Panc1 (cell line): Measurements from ENCODE around the gene GRB7. TPM values are rescaled to one million over a fixed set of nuclear protein-coding genes. Genes with fewer than 3 reads are reported as not detected.

Experiments
- ATAC-seq: fragments of 200-7000 bp; cut with Tn5 transposase; 2 replicates; pipeline ENCODE4 v1.9.1; 2020; ENCODE audit warnings: mild to moderate bottlenecking, moderate library complexity
- BruUV-seq: library from RNA; stranded (reverse); fragments of 400-500 nt; replicated peaks from 2 replicates; lab custom pipeline; 2021; lab: Mats Ljungman, UMichigan
- CTCF ChIA-PET: fragments of 300-600 bp; sonication (Branson Sonifier 250); formaldehyde crosslinking; loops from one replicate; lab custom pipeline; 2022; ENCODE audit warnings: antibody characterized with exemption; lab: Charles Lee
- POLR2A ChIA-PET: fragments of 300-600 bp; sonication (Branson Sonifier 250); formaldehyde crosslinking; loops from one replicate; lab custom pipeline; 2022; ENCODE audit warnings: antibody characterized with exemption; lab: Charles Lee
- DNase-seq: peaks from one replicate; pipeline ENCODE4 v3.0.0-alpha.2; 2010; ENCODE audit warnings: low read depth, low spot score
- H3K27ac ChIP-seq: 2 replicates; pipeline ENCODE4 v1.5.1; 2011; ENCODE audit warnings: mild to moderate bottlenecking, low read length, inconsistent platforms
- H3K27me3 ChIP-seq: fragments of 200-500 bp; sonication (Bioruptor generic); 2 replicates; pipeline ENCODE4 v1.6.0; 2014; ENCODE audit warnings: low read length, inconsistent platforms; ENCODE audit not compliant: control insufficient read depth, insufficient read depth
- H3K36me3 ChIP-seq: fragments of 200-500 bp; sonication (Bioruptor generic); 2 replicates; pipeline ENCODE4 v1.5.1; 2014; ENCODE audit warnings: inconsistent platforms, mild to moderate bottlenecking, low read length, moderate library complexity; ENCODE audit not compliant: control insufficient read depth, insufficient read depth
- H3K4me1 ChIP-seq: 2 replicates; pipeline ENCODE4 v1.5.1; 2011; ENCODE audit warnings: inconsistent platforms, mild to moderate bottlenecking, low read length, moderate library complexity; ENCODE audit not compliant: control insufficient read depth, insufficient read depth
- H3K4me3 ChIP-seq, 2 experiments: 2 replicates each; pipeline ENCODE4 v1.5.1; 2011 to 2012; ENCODE audit warnings: low read depth in 2 of 2, low read length in 2 of 2, mild to moderate bottlenecking in 2 of 2, inconsistent platforms in 1 of 2, moderate library complexity in 1 of 2
- H3K9me3 ChIP-seq: fragments of 200-500 bp; sonication (Bioruptor generic); 2 replicates; pipeline ENCODE4 v1.5.1; 2014; ENCODE audit warnings: low read depth, mild to moderate bottlenecking, inconsistent platforms, low read length, moderate library complexity; ENCODE audit not compliant: control insufficient read depth, insufficient read depth
- POLR2AphosphoS5 ChIP-seq: IDR thresholded peaks from 2 replicates; pipeline ENCODE4 v1.6.1; 2012; ENCODE audit warnings: mild to moderate bottlenecking, low read depth, low read length, moderate library complexity
- SIN3A ChIP-seq: IDR thresholded peaks from 2 replicates; pipeline ENCODE4 v1.6.1; 2012; ENCODE audit warnings: low read depth, mild to moderate bottlenecking, low read length, moderate library complexity, borderline replicate concordance; ENCODE audit not compliant: insufficient read depth
- TCF7L2 ChIP-seq: IDR thresholded peaks from 2 replicates; pipeline ENCODE4 v1.6.1; 2011; ENCODE audit warnings: mild to moderate bottlenecking, low read depth, low read length, inconsistent platforms
- in situ Hi-C: cut with HindIII; loops from 2 replicates; pipeline ENCODE4 v1.10.0; 2016; ENCODE audit warnings: low sequenced_read_pairs, low pct_unique_long_range_greater_than_20kb
- intact Hi-C: fragments of 100-400 bp; cut with micrococcal nuclease; formaldehyde crosslinking; loops from one replicate; pipeline ENCODE4 v1.10.0; 2022; ENCODE audit not compliant: unreplicated experiment
- total RNA-seq: library from RNA; stranded (reverse); gene quantifications from one replicate; pipeline ENCODE4 v1.2.1, GENCODE V29; 2021; ENCODE audit not compliant: unreplicated experiment
- TF ChIP-seq, protein P1 (sequence below): fragments of 450-650 bp; IDR thresholded peaks from 2 replicates; pipeline ENCODE4 v1.5.1; 2017; ENCODE audit warnings: mild to moderate bottlenecking
- TF ChIP-seq, protein P2 (sequence below), 2 experiments: IDR thresholded peaks; 2 replicates each; pipeline ENCODE4 v1.6.1; 2011 to 2012; ENCODE audit warnings: low read depth in 2 of 2, control low read depth in 1 of 2, low read length in 1 of 2, mild to moderate bottlenecking in 1 of 2, moderate library complexity in 1 of 2; ENCODE audit not compliant: insufficient read depth in 1 of 2

GRB7 gene
- total RNA-seq, 1 experiment from 2014 or later = 2.8 TPM

- Histone ChIP-seq H3K27ac (no peak overlapping the region), H3K9me3 (no peaks in the 10 kb centered on the region), H3K36me3 (no peaks in the 10 kb centered on the region), H3K4me3 (no peak overlapping the region), H3K27me3 (peaks cover 2% of the 10 kb centered on the region; the same call in 1 of the 2 replicates), H3K4me1 (no peaks in the 10 kb centered on the region)
- ATAC-seq (no peak), DNase-seq (no peak)
- intact Hi-C loops (no loop called here), in situ Hi-C loops (no loop called here)
- no TSS peak for BruUV-seq
- POLR2A ChIA-PET = no interaction called here
- CTCF ChIA-PET = interaction anchor here (0.6 kb wide), 2 partner anchors 101 to 808 kb away, joined by 3 to 5 read pairs; no protein-coding TSS in a partner anchor
- TF ChIP-seq, protein P1, sequence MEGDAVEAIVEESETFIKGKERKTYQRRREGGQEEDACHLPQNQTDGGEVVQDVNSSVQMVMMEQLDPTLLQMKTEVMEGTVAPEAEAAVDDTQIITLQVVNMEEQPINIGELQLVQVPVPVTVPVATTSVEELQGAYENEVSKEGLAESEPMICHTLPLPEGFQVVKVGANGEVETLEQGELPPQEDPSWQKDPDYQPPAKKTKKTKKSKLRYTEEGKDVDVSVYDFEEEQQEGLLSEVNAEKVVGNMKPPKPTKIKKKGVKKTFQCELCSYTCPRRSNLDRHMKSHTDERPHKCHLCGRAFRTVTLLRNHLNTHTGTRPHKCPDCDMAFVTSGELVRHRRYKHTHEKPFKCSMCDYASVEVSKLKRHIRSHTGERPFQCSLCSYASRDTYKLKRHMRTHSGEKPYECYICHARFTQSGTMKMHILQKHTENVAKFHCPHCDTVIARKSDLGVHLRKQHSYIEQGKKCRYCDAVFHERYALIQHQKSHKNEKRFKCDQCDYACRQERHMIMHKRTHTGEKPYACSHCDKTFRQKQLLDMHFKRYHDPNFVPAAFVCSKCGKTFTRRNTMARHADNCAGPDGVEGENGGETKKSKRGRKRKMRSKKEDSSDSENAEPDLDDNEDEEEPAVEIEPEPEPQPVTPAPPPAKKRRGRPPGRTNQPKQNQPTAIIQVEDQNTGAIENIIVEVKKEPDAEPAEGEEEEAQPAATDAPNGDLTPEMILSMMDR = no peak
- TF ChIP-seq TCF7L2 (no peak), POLR2AphosphoS5 (no peak), SIN3A (no peak)
- TF ChIP-seq, protein P2, sequence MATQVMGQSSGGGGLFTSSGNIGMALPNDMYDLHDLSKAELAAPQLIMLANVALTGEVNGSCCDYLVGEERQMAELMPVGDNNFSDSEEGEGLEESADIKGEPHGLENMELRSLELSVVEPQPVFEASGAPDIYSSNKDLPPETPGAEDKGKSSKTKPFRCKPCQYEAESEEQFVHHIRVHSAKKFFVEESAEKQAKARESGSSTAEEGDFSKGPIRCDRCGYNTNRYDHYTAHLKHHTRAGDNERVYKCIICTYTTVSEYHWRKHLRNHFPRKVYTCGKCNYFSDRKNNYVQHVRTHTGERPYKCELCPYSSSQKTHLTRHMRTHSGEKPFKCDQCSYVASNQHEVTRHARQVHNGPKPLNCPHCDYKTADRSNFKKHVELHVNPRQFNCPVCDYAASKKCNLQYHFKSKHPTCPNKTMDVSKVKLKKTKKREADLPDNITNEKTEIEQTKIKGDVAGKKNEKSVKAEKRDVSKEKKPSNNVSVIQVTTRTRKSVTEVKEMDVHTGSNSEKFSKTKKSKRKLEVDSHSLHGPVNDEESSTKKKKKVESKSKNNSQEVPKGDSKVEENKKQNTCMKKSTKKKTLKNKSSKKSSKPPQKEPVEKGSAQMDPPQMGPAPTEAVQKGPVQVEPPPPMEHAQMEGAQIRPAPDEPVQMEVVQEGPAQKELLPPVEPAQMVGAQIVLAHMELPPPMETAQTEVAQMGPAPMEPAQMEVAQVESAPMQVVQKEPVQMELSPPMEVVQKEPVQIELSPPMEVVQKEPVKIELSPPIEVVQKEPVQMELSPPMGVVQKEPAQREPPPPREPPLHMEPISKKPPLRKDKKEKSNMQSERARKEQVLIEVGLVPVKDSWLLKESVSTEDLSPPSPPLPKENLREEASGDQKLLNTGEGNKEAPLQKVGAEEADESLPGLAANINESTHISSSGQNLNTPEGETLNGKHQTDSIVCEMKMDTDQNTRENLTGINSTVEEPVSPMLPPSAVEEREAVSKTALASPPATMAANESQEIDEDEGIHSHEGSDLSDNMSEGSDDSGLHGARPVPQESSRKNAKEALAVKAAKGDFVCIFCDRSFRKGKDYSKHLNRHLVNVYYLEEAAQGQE (IDR thresholded peaks at IDR 0.05; ENCODE audit: insufficient read depth in 1 of 2, low read depth in 2 of 2, low read length in 1 of 2) = no peak
These were observed 54.9 kb downstream of the GRB7 start for GRCh38 chr17:39792526-39793221.

DNA sequence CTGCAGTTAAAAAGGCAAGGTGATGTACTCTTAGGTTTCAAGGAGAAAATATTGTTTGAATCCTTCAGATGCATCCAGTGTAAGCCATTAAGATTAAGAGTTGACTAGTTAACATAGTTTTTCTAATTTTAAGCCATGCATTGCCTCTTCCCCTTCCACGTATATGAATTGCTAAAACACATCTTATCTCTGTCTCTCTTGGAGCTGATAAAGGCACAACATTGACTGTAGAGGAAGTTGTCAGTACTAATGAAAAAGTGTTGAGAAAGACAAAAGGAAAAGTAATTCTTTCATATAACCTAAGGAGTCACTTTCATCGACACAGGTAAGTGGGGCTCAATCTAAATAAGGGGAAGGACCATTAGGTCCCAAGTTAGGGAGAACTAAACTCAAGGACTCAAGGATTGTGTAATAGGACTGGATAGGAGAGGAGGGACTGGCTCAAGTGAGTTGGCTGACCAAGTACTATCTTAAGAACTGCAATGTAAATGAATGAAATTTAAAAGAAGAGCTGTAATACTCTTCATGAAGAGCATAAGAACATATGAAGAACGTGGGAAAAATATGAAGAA, 55.6 kb downstream of the GRB7 start:
- ATAC-seq (no peak), DNase-seq (no peak)
- no peak overlapping the region for H3K4me3 ChIP-seq
- no peaks in the 10 kb centered on the region for H3K4me1 ChIP-seq
- H3K36me3 ChIP-seq = no peaks in the 10 kb centered on the region
- H3K27me3 ChIP-seq = peaks cover 2% of the 10 kb centered on the region; the same call in 1 of the 2 replicates
- no TSS peak for BruUV-seq
- ChIA-PET POLR2A (no interaction called here), CTCF (interaction anchor here (0.6 kb wide), 2 partner anchors 101 to 808 kb away, joined by 3 to 5 read pairs; no protein-coding TSS in a partner anchor)
- H3K9me3 ChIP-seq = no peaks in the 10 kb centered on the region
- H3K27ac ChIP-seq = no peak overlapping the region
- intact Hi-C loops = no loop called here
- TF ChIP-seq, protein P1 = no peak
- TF ChIP-seq TCF7L2 = no peak
- in situ Hi-C loops = no loop called here
